Esophagus squamous epithelium (tissue), 4 donors: ENCODE results near the gene GGT5.

Experiments used
- POLR2A ChIP-seq, 4 donors: fragments of 450-650 bp; IDR thresholded peaks; one replicate each; pipeline ENCODE4 v1.6.1; 2017; ENCODE audit warnings: antibody characterized with exemption in 4 of 4, mild to moderate bottlenecking in 4 of 4, moderate library complexity in 3 of 4
- TF ChIP-seq, protein P1 (sequence below), 6 experiments: fragments of 450-650 bp in 4 of 6; fragments of 200-600 bp in 2 of 6; sonication (generic) in 2 of 6; IDR thresholded peaks; one replicate each; pipeline ENCODE4 v1.5.1; 2016 to 2019; ENCODE audit warnings: antibody characterized with exemption in 6 of 6, mild to moderate bottlenecking in 4 of 6, moderate library complexity in 4 of 6

DNA sequence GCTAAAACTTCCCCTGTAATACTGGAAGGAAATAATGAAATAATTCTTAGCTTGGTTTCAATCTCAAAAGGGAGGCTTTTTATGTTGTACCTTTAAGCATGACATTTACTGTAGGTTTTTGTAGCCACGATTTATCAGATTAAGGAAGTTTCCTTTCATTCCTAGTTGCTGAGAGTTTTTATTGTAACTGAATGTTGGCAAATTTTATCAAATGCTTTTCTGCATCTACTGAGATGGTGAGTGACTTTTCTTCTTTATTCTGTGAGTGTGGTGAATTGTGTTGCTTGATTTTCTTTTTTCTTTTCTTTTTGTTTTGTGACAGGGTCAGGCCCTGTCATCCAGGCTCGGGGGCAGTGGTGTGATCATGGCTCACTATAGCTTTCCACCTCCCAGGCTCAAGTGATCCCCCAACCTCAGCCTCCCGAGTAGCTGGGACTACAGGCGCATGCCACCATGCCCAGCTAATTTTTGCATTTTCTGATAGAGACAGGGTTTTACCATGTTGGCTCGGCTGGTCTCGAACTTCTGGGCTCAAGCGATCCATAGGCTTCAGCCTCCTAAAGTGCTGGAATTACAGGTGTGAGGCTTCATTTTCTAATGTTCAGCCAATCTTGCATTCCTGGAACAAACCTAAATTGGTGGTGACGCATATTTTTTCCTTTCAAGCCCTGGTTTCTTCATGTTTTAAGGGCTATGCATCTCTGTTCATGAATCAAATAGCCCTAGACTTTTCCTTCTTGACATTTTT lies 37.4 kb downstream of the GGT5 start:
- TF ChIP-seq, protein P1, sequence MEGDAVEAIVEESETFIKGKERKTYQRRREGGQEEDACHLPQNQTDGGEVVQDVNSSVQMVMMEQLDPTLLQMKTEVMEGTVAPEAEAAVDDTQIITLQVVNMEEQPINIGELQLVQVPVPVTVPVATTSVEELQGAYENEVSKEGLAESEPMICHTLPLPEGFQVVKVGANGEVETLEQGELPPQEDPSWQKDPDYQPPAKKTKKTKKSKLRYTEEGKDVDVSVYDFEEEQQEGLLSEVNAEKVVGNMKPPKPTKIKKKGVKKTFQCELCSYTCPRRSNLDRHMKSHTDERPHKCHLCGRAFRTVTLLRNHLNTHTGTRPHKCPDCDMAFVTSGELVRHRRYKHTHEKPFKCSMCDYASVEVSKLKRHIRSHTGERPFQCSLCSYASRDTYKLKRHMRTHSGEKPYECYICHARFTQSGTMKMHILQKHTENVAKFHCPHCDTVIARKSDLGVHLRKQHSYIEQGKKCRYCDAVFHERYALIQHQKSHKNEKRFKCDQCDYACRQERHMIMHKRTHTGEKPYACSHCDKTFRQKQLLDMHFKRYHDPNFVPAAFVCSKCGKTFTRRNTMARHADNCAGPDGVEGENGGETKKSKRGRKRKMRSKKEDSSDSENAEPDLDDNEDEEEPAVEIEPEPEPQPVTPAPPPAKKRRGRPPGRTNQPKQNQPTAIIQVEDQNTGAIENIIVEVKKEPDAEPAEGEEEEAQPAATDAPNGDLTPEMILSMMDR (IDR thresholded peaks at IDR 0.05), result no peak
- no peak for TF ChIP-seq POLR2A (IDR thresholded peaks at IDR 0.05)
